ENCODE data around the gene PTTG1IP.

GRCh38 chr21:44805226-44805625 is 68.3 kb downstream of the PTTG1IP start:
- TF ChIP-seq, protein P1, sequence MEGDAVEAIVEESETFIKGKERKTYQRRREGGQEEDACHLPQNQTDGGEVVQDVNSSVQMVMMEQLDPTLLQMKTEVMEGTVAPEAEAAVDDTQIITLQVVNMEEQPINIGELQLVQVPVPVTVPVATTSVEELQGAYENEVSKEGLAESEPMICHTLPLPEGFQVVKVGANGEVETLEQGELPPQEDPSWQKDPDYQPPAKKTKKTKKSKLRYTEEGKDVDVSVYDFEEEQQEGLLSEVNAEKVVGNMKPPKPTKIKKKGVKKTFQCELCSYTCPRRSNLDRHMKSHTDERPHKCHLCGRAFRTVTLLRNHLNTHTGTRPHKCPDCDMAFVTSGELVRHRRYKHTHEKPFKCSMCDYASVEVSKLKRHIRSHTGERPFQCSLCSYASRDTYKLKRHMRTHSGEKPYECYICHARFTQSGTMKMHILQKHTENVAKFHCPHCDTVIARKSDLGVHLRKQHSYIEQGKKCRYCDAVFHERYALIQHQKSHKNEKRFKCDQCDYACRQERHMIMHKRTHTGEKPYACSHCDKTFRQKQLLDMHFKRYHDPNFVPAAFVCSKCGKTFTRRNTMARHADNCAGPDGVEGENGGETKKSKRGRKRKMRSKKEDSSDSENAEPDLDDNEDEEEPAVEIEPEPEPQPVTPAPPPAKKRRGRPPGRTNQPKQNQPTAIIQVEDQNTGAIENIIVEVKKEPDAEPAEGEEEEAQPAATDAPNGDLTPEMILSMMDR (conservative IDR thresholded peaks at IDR 0.05) = no peak
- no peak for TF ChIP-seq ZFX (IDR thresholded peaks at IDR 0.05)

Measured in C4-2B (cell line).